GM12874 (cell line): Measurements from ENCODE around the gene TESK1.

Experiments used
- CTCF ChIP-seq: IDR thresholded peaks from 2 replicates; pipeline ENCODE4 v1.5.1; 2011; ENCODE audit warnings: low read depth, mild to moderate bottlenecking, control low read depth, low read length, moderate library complexity; ENCODE audit not compliant: insufficient read depth

TESK1 gene

GRCh38 chr9:35561468-35562261 is 43.4 kb upstream of the TESK1 start:
- no peak for TF ChIP-seq CTCF

GRCh38 chr9:35562895-35563780 is 41.9 kb upstream of the TESK1 start:
- no peak for TF ChIP-seq CTCF

GRCh38 chr9:35563791-35564197 is 41.3 kb upstream of the TESK1 start:
- TF ChIP-seq CTCF, result no peak

GRCh38 chr9:35564658-35565061 is 40.4 kb upstream of the TESK1 start:
- no peak for TF ChIP-seq CTCF

- no peak for TF ChIP-seq CTCF
Observed at GRCh38 chr9:35566417-35566816, 38.6 kb upstream of the TESK1 start.

GRCh38 chr9:35568196-35568595 is 36.9 kb upstream of the TESK1 start:
- no peak for TF ChIP-seq CTCF

- no peak for TF ChIP-seq CTCF
Observed at GRCh38 chr9:35569206-35569605, 35.9 kb upstream of the TESK1 start.
